Astrocyte (in vitro differentiated cells and primary cell): ENCODE data around the gene PARD3B.

Experiments
- EZH2 ChIP-seq: IDR thresholded peaks from 2 replicates; pipeline ENCODE4 v1.6.1; 2012; ENCODE audit warnings: mild to moderate bottlenecking, low read length, inconsistent platforms; ENCODE audit not compliant: insufficient read depth
- TF ChIP-seq, protein P1 (sequence below): IDR thresholded peaks from 2 replicates; pipeline ENCODE4 v1.5.1; 2011; ENCODE audit warnings: low read depth, mild to moderate bottlenecking, inconsistent platforms, low read length, moderate library complexity; ENCODE audit not compliant: insufficient read depth

DNA sequence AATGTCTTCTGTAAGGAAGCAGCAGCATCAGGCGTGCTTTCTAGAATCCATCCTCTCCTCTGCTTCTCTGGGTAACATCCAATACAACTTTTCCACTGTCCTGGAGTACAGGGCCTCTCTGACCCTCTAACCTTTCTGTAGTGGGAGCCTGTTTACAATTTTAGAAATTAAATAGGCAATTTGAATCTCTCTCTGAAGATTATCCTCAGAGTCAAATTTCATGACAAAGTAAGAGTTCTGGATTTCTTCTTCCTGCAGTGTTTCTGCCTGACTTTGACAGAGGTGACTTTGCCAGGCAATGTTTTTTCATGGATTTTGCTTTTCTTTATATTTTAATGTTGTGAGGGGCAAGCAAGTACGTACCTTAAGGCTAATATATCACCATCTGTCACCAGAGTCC, 558.4 kb downstream of the PARD3B start:
- TF ChIP-seq, protein P1, sequence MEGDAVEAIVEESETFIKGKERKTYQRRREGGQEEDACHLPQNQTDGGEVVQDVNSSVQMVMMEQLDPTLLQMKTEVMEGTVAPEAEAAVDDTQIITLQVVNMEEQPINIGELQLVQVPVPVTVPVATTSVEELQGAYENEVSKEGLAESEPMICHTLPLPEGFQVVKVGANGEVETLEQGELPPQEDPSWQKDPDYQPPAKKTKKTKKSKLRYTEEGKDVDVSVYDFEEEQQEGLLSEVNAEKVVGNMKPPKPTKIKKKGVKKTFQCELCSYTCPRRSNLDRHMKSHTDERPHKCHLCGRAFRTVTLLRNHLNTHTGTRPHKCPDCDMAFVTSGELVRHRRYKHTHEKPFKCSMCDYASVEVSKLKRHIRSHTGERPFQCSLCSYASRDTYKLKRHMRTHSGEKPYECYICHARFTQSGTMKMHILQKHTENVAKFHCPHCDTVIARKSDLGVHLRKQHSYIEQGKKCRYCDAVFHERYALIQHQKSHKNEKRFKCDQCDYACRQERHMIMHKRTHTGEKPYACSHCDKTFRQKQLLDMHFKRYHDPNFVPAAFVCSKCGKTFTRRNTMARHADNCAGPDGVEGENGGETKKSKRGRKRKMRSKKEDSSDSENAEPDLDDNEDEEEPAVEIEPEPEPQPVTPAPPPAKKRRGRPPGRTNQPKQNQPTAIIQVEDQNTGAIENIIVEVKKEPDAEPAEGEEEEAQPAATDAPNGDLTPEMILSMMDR, result no peak
- no peak for TF ChIP-seq EZH2
